Activated naive CD8-positive, alpha-beta T cell treated with anti-CD3 and anti-CD28 coated beads for 36 hours (primary cell): ENCODE results near the gene CENPX. TPM values are rescaled to one million over a fixed set of nuclear protein-coding genes. Genes with fewer than 3 reads are reported as not detected.

ENCODE experiments used
- DNase-seq: peaks from one replicate; pipeline ENCODE4 v3.0.0; 2021
- H3K27ac Mint-ChIP-seq: one replicate; pipeline ENCODE4 v1.8.0; 2022; ENCODE audit warnings: mild to moderate bottlenecking, moderate library complexity, mixed read lengths
- H3K27me3 Mint-ChIP-seq: one replicate; pipeline ENCODE4 v1.8.0; 2022; ENCODE audit warnings: mild to moderate bottlenecking, mixed read lengths
- H3K36me3 Mint-ChIP-seq: one replicate; pipeline ENCODE4 v1.8.0; 2021; ENCODE audit warnings: mild to moderate bottlenecking, mixed read lengths
- H3K4me1 Mint-ChIP-seq: one replicate; pipeline ENCODE4 v1.8.0; 2021; ENCODE audit warnings: mixed read lengths
- H3K4me3 Mint-ChIP-seq: one replicate; pipeline ENCODE4 v1.8.0; 2022; ENCODE audit warnings: mild to moderate bottlenecking, moderate library complexity, mixed read lengths
- H3K9me3 Mint-ChIP-seq: one replicate; pipeline ENCODE4 v1.8.0; 2022; ENCODE audit warnings: mixed read lengths
- total RNA-seq, 2 experiments: library from RNA; stranded (reverse); gene quantifications; one replicate each; pipeline ENCODE4 v1.2.3, GENCODE V29; 2021

The CENPX gene
- total RNA-seq, 2 experiments from 2014 or later: 119 to 131 TPM

- no peak for DNase-seq
- no peaks in the 10 kb centered on the region for H3K9me3 Mint-ChIP-seq
- no peak overlapping the region for H3K4me3 Mint-ChIP-seq
- H3K36me3 Mint-ChIP-seq: no peaks in the 10 kb centered on the region
- peaks cover 1% of the 10 kb centered on the region for H3K4me1 Mint-ChIP-seq
- no peaks in the 10 kb centered on the region for H3K27me3 Mint-ChIP-seq
- H3K27ac Mint-ChIP-seq: no peak overlapping the region
Observed at GRCh38 chr17:82016061-82016874, 6.4 kb downstream of the CENPX start.

GRCh38 chr17:82015311-82015971 is 7.2 kb downstream of the CENPX start:
- H3K4me3 Mint-ChIP-seq: no peak overlapping the region
- no peak overlapping the region for H3K27ac Mint-ChIP-seq
- DNase-seq: no peak
- H3K4me1 Mint-ChIP-seq: peaks cover 1% of the 10 kb centered on the region
- no peaks in the 10 kb centered on the region for H3K9me3 Mint-ChIP-seq
- no peaks in the 10 kb centered on the region for H3K27me3 Mint-ChIP-seq
- no peaks in the 10 kb centered on the region for H3K36me3 Mint-ChIP-seq

GRCh38 chr17:82014971-82015310 is 7.7 kb downstream of the CENPX start:
- Mint-ChIP-seq H3K27me3 (no peaks in the 10 kb centered on the region), H3K4me3 (no peak overlapping the region), H3K27ac (no peak overlapping the region), H3K36me3 (no peaks in the 10 kb centered on the region), H3K9me3 (no peaks in the 10 kb centered on the region), H3K4me1 (peaks cover 1% of the 10 kb centered on the region)
- no peak for DNase-seq

- DNase-seq: no peak
Observed at GRCh38 chr17:82014432-82014831, 8.2 kb downstream of the CENPX start.

GRCh38 chr17:82013772-82014321 is 8.8 kb downstream of the CENPX start:
- no peaks in the 10 kb centered on the region for H3K27me3 Mint-ChIP-seq
- H3K9me3 Mint-ChIP-seq: no peaks in the 10 kb centered on the region
- H3K4me1 Mint-ChIP-seq: no peaks in the 10 kb centered on the region
- H3K4me3 Mint-ChIP-seq: no peak overlapping the region
- no peak overlapping the region for H3K27ac Mint-ChIP-seq
- no peaks in the 10 kb centered on the region for H3K36me3 Mint-ChIP-seq
- DNase-seq: no peak

More at GRCh38 chr17:82014432-82014831, 8.2 kb downstream of the CENPX start:
- Mint-ChIP-seq H3K27ac (no peak overlapping the region), H3K36me3 (no peaks in the 10 kb centered on the region), H3K27me3 (no peaks in the 10 kb centered on the region), H3K9me3 (no peaks in the 10 kb centered on the region), H3K4me1 (peaks cover 1% of the 10 kb centered on the region), H3K4me3 (no peak overlapping the region)

GRCh38 chr17:82013341-82013740 is 9.3 kb downstream of the CENPX start:
- H3K4me3 Mint-ChIP-seq: no peak overlapping the region
- H3K27ac Mint-ChIP-seq: no peak overlapping the region
- no peaks in the 10 kb centered on the region for H3K27me3 Mint-ChIP-seq
- H3K4me1 Mint-ChIP-seq: no peaks in the 10 kb centered on the region
- H3K36me3 Mint-ChIP-seq: no peaks in the 10 kb centered on the region
- no peak for DNase-seq
- H3K9me3 Mint-ChIP-seq: no peaks in the 10 kb centered on the region

GRCh38 chr17:82012640-82013295 is 9.9 kb downstream of the CENPX start:
- no peaks in the 10 kb centered on the region for H3K27me3 Mint-ChIP-seq

GRCh38 chr17:82012261-82012639 is 10.4 kb downstream of the CENPX start:
- no peak for DNase-seq
- H3K4me1 Mint-ChIP-seq: no peaks in the 10 kb centered on the region
- H3K36me3 Mint-ChIP-seq: no peaks in the 10 kb centered on the region
- no peak overlapping the region for H3K27ac Mint-ChIP-seq
- H3K27me3 Mint-ChIP-seq: no peaks in the 10 kb centered on the region
- no peak overlapping the region for H3K4me3 Mint-ChIP-seq
- no peaks in the 10 kb centered on the region for H3K9me3 Mint-ChIP-seq

More at GRCh38 chr17:82012640-82013295, 9.9 kb downstream of the CENPX start:
- no peak for DNase-seq
- Mint-ChIP-seq H3K4me1 (no peaks in the 10 kb centered on the region), H3K4me3 (no peak overlapping the region), H3K27ac (no peak overlapping the region), H3K9me3 (no peaks in the 10 kb centered on the region), H3K36me3 (no peaks in the 10 kb centered on the region)

GRCh38 chr17:82011617-82012187 is 11.0 kb downstream of the CENPX start:
- H3K27ac Mint-ChIP-seq: no peak overlapping the region

GRCh38 chr17:82010575-82011525 is 11.8 kb downstream of the CENPX start:
- Mint-ChIP-seq H3K4me1 (no peaks in the 10 kb centered on the region), H3K27me3 (no peaks in the 10 kb centered on the region), H3K4me3 (no peak overlapping the region), H3K27ac (no peak overlapping the region), H3K36me3 (no peaks in the 10 kb centered on the region), H3K9me3 (no peaks in the 10 kb centered on the region)
- DNase-seq: no peak

More at GRCh38 chr17:82011617-82012187, 11.0 kb downstream of the CENPX start:
- H3K4me1 Mint-ChIP-seq: no peaks in the 10 kb centered on the region
- DNase-seq: no peak
- no peaks in the 10 kb centered on the region for H3K9me3 Mint-ChIP-seq
- H3K27me3 Mint-ChIP-seq: no peaks in the 10 kb centered on the region
- H3K36me3 Mint-ChIP-seq: no peaks in the 10 kb centered on the region
- H3K4me3 Mint-ChIP-seq: no peak overlapping the region

- Mint-ChIP-seq H3K36me3 (no peaks in the 10 kb centered on the region), H3K27ac (no peak overlapping the region)
Observed at GRCh38 chr17:82009413-82009812, 13.3 kb downstream of the CENPX start.

GRCh38 chr17:82008941-82009405 is 13.7 kb downstream of the CENPX start:
- no peak overlapping the region for H3K27ac Mint-ChIP-seq
- no peak overlapping the region for H3K4me3 Mint-ChIP-seq
- H3K9me3 Mint-ChIP-seq: no peaks in the 10 kb centered on the region
- DNase-seq: no peak
- H3K4me1 Mint-ChIP-seq: no peaks in the 10 kb centered on the region
- no peaks in the 10 kb centered on the region for H3K36me3 Mint-ChIP-seq
- no peaks in the 10 kb centered on the region for H3K27me3 Mint-ChIP-seq

More at GRCh38 chr17:82009413-82009812, 13.3 kb downstream of the CENPX start:
- no peaks in the 10 kb centered on the region for H3K4me1 Mint-ChIP-seq
- no peak overlapping the region for H3K4me3 Mint-ChIP-seq
- H3K27me3 Mint-ChIP-seq: no peaks in the 10 kb centered on the region
- no peaks in the 10 kb centered on the region for H3K9me3 Mint-ChIP-seq
- no peak for DNase-seq

GRCh38 chr17:82008258-82008940 is 14.3 kb downstream of the CENPX start:
- no peaks in the 10 kb centered on the region for H3K4me1 Mint-ChIP-seq
- no peak overlapping the region for H3K4me3 Mint-ChIP-seq
- H3K36me3 Mint-ChIP-seq: no peaks in the 10 kb centered on the region
- no peaks in the 10 kb centered on the region for H3K27me3 Mint-ChIP-seq
- no peaks in the 10 kb centered on the region for H3K9me3 Mint-ChIP-seq
- no peak for DNase-seq
- no peak overlapping the region for H3K27ac Mint-ChIP-seq
